COLO668 (cell line): ENCODE results near the gene AIFM1.

Experiments used
- DNase-seq: peaks from one replicate; lab custom pipeline; 2025; ENCODE audit not compliant: unreplicated experiment; lab: John Stamatoyannopoulos, UW

AIFM1 gene

GRCh38 chrX:130171446-130172126 is 5.9 kb upstream of the AIFM1 start, which contains the start of gene RAB33A:
Gene RAB33A, plus strand, starts transcription at chrX:130171962. Its CDS starts 101 bp downstream, at chrX:130172063.
- peak; percentile 23 for DNase-seq

GRCh38 chrX:130170752-130171445 is 5.3 kb upstream of the AIFM1 start:
- peak; percentile 31 for DNase-seq

GRCh38 chrX:130167040-130167439 is 1.4 kb upstream of the AIFM1 start:
- DNase-seq = no peak

- no peak for DNase-seq
Observed at GRCh38 chrX:130166503-130166777, 799 bp upstream of the AIFM1 start.

GRCh38 chrX:130165181-130165702 is 399 bp downstream of the AIFM1 start:
- DNase-seq = no peak

- no peak for DNase-seq
Observed at GRCh38 chrX:130163398-130163797, 2.2 kb downstream of the AIFM1 start.

GRCh38 chrX:130162094-130162735 is 3.4 kb downstream of the AIFM1 start:
- no peak for DNase-seq

- no peak for DNase-seq
Observed at GRCh38 chrX:130159776-130160175, 5.9 kb downstream of the AIFM1 start.

- DNase-seq = no peak
Observed at GRCh38 chrX:130158311-130158710, 7.3 kb downstream of the AIFM1 start.

GRCh38 chrX:130155564-130155963 is 10.1 kb downstream of the AIFM1 start:
- DNase-seq = no peak

GRCh38 chrX:130147631-130148030 is 18.0 kb downstream of the AIFM1 start:
- no peak for DNase-seq

- no peak for DNase-seq
Observed at GRCh38 chrX:130145123-130145522, 20.5 kb downstream of the AIFM1 start.

- no peak for DNase-seq
Observed at GRCh38 chrX:130144509-130144908, 21.1 kb downstream of the AIFM1 start.

GRCh38 chrX:130139474-130140201 is 26.0 kb downstream of the AIFM1 start:
- no peak for DNase-seq

GRCh38 chrX:130136961-130137360 is 28.7 kb downstream of the AIFM1 start:
- DNase-seq = no peak

- no peak for DNase-seq
Observed at GRCh38 chrX:130136496-130136895, 29.1 kb downstream of the AIFM1 start.

GRCh38 chrX:130130990-130131389 is 34.7 kb downstream of the AIFM1 start:
- DNase-seq = no peak

- no peak for DNase-seq
Observed at GRCh38 chrX:130125091-130125874, 40.4 kb downstream of the AIFM1 start.

GRCh38 chrX:130124577-130124976 is 41.1 kb downstream of the AIFM1 start:
- DNase-seq = no peak

GRCh38 chrX:130121505-130121800 is 44.2 kb downstream of the AIFM1 start:
- no peak for DNase-seq
